Ishikawa (cell line): ENCODE measurements around the gene KLHL14.

Experiments used
- CEBPB ChIP-seq: IDR thresholded peaks from 2 replicates; pipeline ENCODE4 v1.6.1; 2012
- CREB1 ChIP-seq: IDR thresholded peaks from 2 replicates; pipeline ENCODE4 v1.6.1; 2012; ENCODE audit warnings: low read depth
- EGR1 ChIP-seq: IDR thresholded peaks from 2 replicates; pipeline ENCODE4 v1.6.1; 2012
- EP300 ChIP-seq: IDR thresholded peaks from 2 replicates; pipeline ENCODE4 v1.6.1; 2012; ENCODE audit warnings: borderline replicate concordance
- FOXM1 ChIP-seq: IDR thresholded peaks from 2 replicates; pipeline ENCODE4 v1.6.1; 2012; ENCODE audit warnings: low read depth, borderline replicate concordance
- MAX ChIP-seq: IDR thresholded peaks from 2 replicates; pipeline ENCODE4 v1.6.1; 2012
- NFIC ChIP-seq: IDR thresholded peaks from 2 replicates; pipeline ENCODE4 v1.6.1; 2012
- RAD21 ChIP-seq: IDR thresholded peaks from 2 replicates; pipeline ENCODE4 v1.6.1; 2012; ENCODE audit warnings: low read depth
- REST ChIP-seq: IDR thresholded peaks from 2 replicates; pipeline ENCODE4 v1.6.1; 2012; ENCODE audit warnings: low read depth, mild to moderate bottlenecking
- TAF1 ChIP-seq: IDR thresholded peaks from 2 replicates; pipeline ENCODE4 v1.6.1; 2012; ENCODE audit warnings: low read depth, mild to moderate bottlenecking
- TCF12 ChIP-seq: IDR thresholded peaks from 2 replicates; pipeline ENCODE4 v1.6.1; 2012; ENCODE audit warnings: low read depth
- TEAD4 ChIP-seq: IDR thresholded peaks from 2 replicates; pipeline ENCODE4 v1.6.1; 2012
- USF1 ChIP-seq: IDR thresholded peaks from 2 replicates; pipeline ENCODE4 v1.6.1; 2012
- YY1 ChIP-seq: IDR thresholded peaks from 2 replicates; pipeline ENCODE4 v1.6.1; 2012; ENCODE audit warnings: low read depth
- ZBTB7A ChIP-seq: IDR thresholded peaks from 2 replicates; pipeline ENCODE4 v1.6.1; 2012; ENCODE audit warnings: low read depth

The KLHL14 gene

GRCh38 chr18:32661486-32662299, 111.1 kb downstream of the KLHL14 start:
- TF ChIP-seq TEAD4 (peak; percentile 66), USF1 (0 out of 2 replicates have a peak, but pooled peaks have one; percentile 10), EP300 (no peak)

- TF ChIP-seq USF1 (no peak), ZBTB7A (no peak), EP300 (no peak), TEAD4 (no peak), TCF12 (no peak), CEBPB (no peak), NFIC (no peak), TAF1 (no peak), FOXM1 (no peak), REST (no peak), EGR1 (no peak), CREB1 (no peak), MAX (no peak), RAD21 (no peak), YY1 (no peak)
Observed at GRCh38 chr18:32637226-32637625, 135.6 kb downstream of the KLHL14 start.

GRCh38 chr18:32634876-32635431, 137.9 kb downstream of the KLHL14 start:
- TF ChIP-seq FOXM1 (no peak), ZBTB7A (no peak), EP300 (no peak), TEAD4 (no peak), MAX (no peak), USF1 (no peak), NFIC (no peak), TCF12 (no peak), YY1 (no peak), EGR1 (no peak), REST (no peak), RAD21 (no peak), CREB1 (no peak), CEBPB (no peak), TAF1 (no peak)

GRCh38 chr18:32629981-32630700, 142.7 kb downstream of the KLHL14 start:
- no peak for TF ChIP-seq FOXM1
- no peak for TF ChIP-seq ZBTB7A
- no peak for TF ChIP-seq TCF12
- TF ChIP-seq USF1, result no peak
- TF ChIP-seq EP300, result no peak
- TF ChIP-seq CEBPB, result no peak
- TF ChIP-seq REST, result no peak
- no peak for TF ChIP-seq YY1
- no peak for TF ChIP-seq MAX
- no peak for TF ChIP-seq CREB1
- TF ChIP-seq RAD21, result no peak
- TF ChIP-seq TEAD4, result no peak
